GM12892 (cell line): ENCODE results near the gene VEGFB.

Experiments used
- DNase-seq: peaks from one replicate; pipeline ENCODE4 v3.0.0; 2011; ENCODE audit not compliant: insufficient read length
- FAIRE-seq: peaks from 2 replicates; lab custom pipeline; 2011; peaks lifted over from hg19 to GRCh38; lab: Jason Lieb, UNC
- POLR2A ChIP-seq: IDR thresholded peaks from 2 replicates; pipeline ENCODE4 v1.6.1; 2011; ENCODE audit warnings: low read depth, low read length, control low read depth
- POLR2AphosphoS5 ChIP-seq: IDR thresholded peaks from 2 replicates; pipeline ENCODE4 v1.6.1; 2011; ENCODE audit warnings: low read depth, low read length, control low read depth
- TAF1 ChIP-seq: IDR thresholded peaks from 2 replicates; pipeline ENCODE4 v1.6.1; 2011; ENCODE audit warnings: low read depth, mild to moderate bottlenecking, control low read depth, low read length, borderline replicate concordance

Gene VEGFB

GRCh38 chr11:64225608-64226506, 8.5 kb upstream of the VEGFB start, which contains the start of the genes NUDT22 and TRPT1:
NUDT22 (plus strand) TSS chr11:64226274; CDS start chr11:64226653, 379 bp downstream.
TRPT1 (minus strand) TSS chr11:64226186; CDS start chr11:64225860, 326 bp downstream.
- FAIRE-seq (peak; percentile 92), DNase-seq (peak; percentile 96)
- TF ChIP-seq POLR2A (peak; percentile 77; the same call in 1 of the 2 replicates), TAF1 (no peak), POLR2AphosphoS5 (peak; percentile 49; the same call in 1 of the 2 replicates)

GRCh38 chr11:64226507-64227051, 7.8 kb upstream of the VEGFB start:
- TF ChIP-seq POLR2A (no peak), TAF1 (no peak), POLR2AphosphoS5 (no peak)
- DNase-seq: peak; percentile 77
- no peak for FAIRE-seq

- FAIRE-seq (no peak), DNase-seq (no peak)
- TF ChIP-seq TAF1: no peak
- TF ChIP-seq POLR2A: no peak
- no peak for TF ChIP-seq POLR2AphosphoS5
Measured at GRCh38 chr11:64227405-64227956, 6.9 kb upstream of the VEGFB start.

- no peak for FAIRE-seq
- no peak for DNase-seq
- TF ChIP-seq POLR2AphosphoS5: no peak
- TF ChIP-seq POLR2A: no peak
- TF ChIP-seq TAF1: no peak
Measured at GRCh38 chr11:64229090-64229743, 5.2 kb upstream of the VEGFB start.

- FAIRE-seq: no peak
- TF ChIP-seq TAF1 (no peak), POLR2A (no peak), POLR2AphosphoS5 (no peak)
- DNase-seq: no peak
Measured at GRCh38 chr11:64229744-64230170, 4.6 kb upstream of the VEGFB start.

GRCh38 chr11:64230171-64230984, 4.0 kb upstream of the VEGFB start, which contains the start of gene DNAJC4:
DNAJC4 (plus strand) TSS chr11:64230548; CDS start chr11:64230855, 307 bp downstream.
- FAIRE-seq: peak; percentile 93
- DNase-seq: peak; percentile 89
- TF ChIP-seq POLR2A (peak; percentile 69; the same call in 1 of the 2 replicates), TAF1 (peak; percentile 36; the same call in 1 of the 2 replicates), POLR2AphosphoS5 (peak; percentile 66)

GRCh38 chr11:64230985-64231365, 3.4 kb upstream of the VEGFB start:
- FAIRE-seq (peak; percentile 63), DNase-seq (no peak)
- no peak for TF ChIP-seq POLR2A
- no peak for TF ChIP-seq POLR2AphosphoS5
- TF ChIP-seq TAF1: no peak

- TF ChIP-seq TAF1 (no peak), POLR2AphosphoS5 (no peak), POLR2A (no peak)
- no peak for DNase-seq
- no peak for FAIRE-seq
Measured at GRCh38 chr11:64231546-64231945, 2.8 kb upstream of the VEGFB start.

- FAIRE-seq: no peak
- DNase-seq: no peak
- TF ChIP-seq POLR2AphosphoS5: no peak
- no peak for TF ChIP-seq TAF1
- no peak for TF ChIP-seq POLR2A
Measured at GRCh38 chr11:64232182-64232966, 2.0 kb upstream of the VEGFB start.
